Heart left ventricle (tissue), 16 donors: ENCODE results near the gene RASGRP1. TPM values are rescaled to one million over a fixed set of nuclear protein-coding genes. Genes with fewer than 3 reads are reported as not detected.

Source experiments
- ATAC-seq, 4 donors: fragments of 200-7000 bp; cut with Tn5 transposase; one replicate each; pipeline ENCODE4 v1.9.1; 2020 to 2022; ENCODE audit warnings: moderate library complexity in 4 of 4, mild to moderate bottlenecking in 3 of 4, moderate number of reproducible peaks in 1 of 4
- DNase-seq, 5 donors: peaks; one replicate each; pipeline ENCODE4 v3.0.0-alpha.2; 2020
- H3K27ac ChIP-seq, 12 donors: fragments of 200-600 bp; sonication (generic) in 4 of 12; one replicate each; pipeline versions ENCODE4 v1.5.0 to v1.8.0; 2016 to 2022; ENCODE audit warnings: mild to moderate bottlenecking in 2 of 12
- H3K27me3 ChIP-seq, 9 donors: fragments of 200-600 bp; sonication (generic) in 2 of 9; one replicate each; pipeline versions ENCODE4 v1.5.1 to v1.8.0; 2016 to 2022; ENCODE audit warnings: mild to moderate bottlenecking in 3 of 9
- H3K36me3 ChIP-seq, 9 donors: fragments of 200-600 bp; sonication (generic) in 2 of 9; one replicate each; pipeline versions ENCODE4 v1.5.0 to v1.8.0; 2018 to 2022; ENCODE audit warnings: mild to moderate bottlenecking in 2 of 9
- H3K4me1 ChIP-seq, 12 donors: fragments of 200-600 bp; sonication (generic) in 4 of 12; one replicate each; pipeline versions ENCODE4 v1.5.0 to v1.8.0; 2016 to 2022; ENCODE audit warnings: mild to moderate bottlenecking in 3 of 12
- H3K4me3 ChIP-seq, 12 donors: fragments of 200-600 bp; sonication (generic) in 4 of 12; one replicate each; pipeline versions ENCODE4 v1.5.0 to v1.8.0; 2017 to 2022; ENCODE audit warnings: mild to moderate bottlenecking in 9 of 12, moderate library complexity in 4 of 12
- H3K9me3 ChIP-seq, 12 donors: fragments of 200-600 bp; sonication (generic) in 4 of 12; one replicate each; pipeline versions ENCODE4 v1.5.0 to v1.8.0; 2016 to 2022; ENCODE audit warnings: mild to moderate bottlenecking in 1 of 12
- CTCF ChIP-seq, 12 donors: fragments of 200-600 bp; sonication (generic) in 4 of 12; IDR thresholded peaks; one replicate each; pipeline versions ENCODE4 v1.5.0 to v1.8.0; 2018 to 2022; ENCODE audit warnings: antibody characterized with exemption in 12 of 12, mild to moderate bottlenecking in 5 of 12
- POLR2A ChIP-seq, 2 donors: fragments of 450-650 bp; IDR thresholded peaks; one replicate each; pipeline ENCODE4 v1.6.1; 2017; ENCODE audit warnings: antibody characterized with exemption in 2 of 2, mild to moderate bottlenecking in 2 of 2, moderate library complexity in 2 of 2
- WGBS, 4 donors: extraction: QIAGEN DNeasy Blood & Tissue Kit in 2 of 4; methylation state at CpG; one replicate each; pipeline versions ENCODE4 v1.1.5 to v1.1.7; 2013 to 2018; 5-methylcytosine and 5-hydroxymethylcytosine counted together
- intact Hi-C, 10 donors: fragments of 100-400 bp; cut with DNase I; formaldehyde crosslinking; loops; one replicate each; pipeline versions ENCODE4 v1.11.1 to v1.14.2; 2022
- polyA plus RNA-seq, 2 donors: library from polyadenylated mRNA; stranded (reverse); fragments of 200-250 nt; gene quantifications; one replicate each; pipeline ENCODE4 v1.2.3, GENCODE V29; 2013
- total RNA-seq, 9 donors: library from RNA; depleted of rRNA in 2 of 9; stranded (reverse); fragments of >200 nt in 2 of 9; fragmentation: NEBNext Ultra II Directional in 3 of 9; extraction: Animal tissue kit (Norgen Biotek cat#: 25700) in 3 of 9; gene quantifications; one replicate each; pipeline versions ENCODE4 v1.1.0 to v1.2.4, GENCODE V29; 2016 to 2023
- donor health status: ischemic (EF 13 %, LVEDD 7.1; RV severe dilation, severe dysfunction).
- donor health status: healthy with polysubstance abuse.
- donor health status: DM: no; HTN: yes; CAD: no.
- donor health status: DM: no; HTN: no; CAD: no.
- donor health status: ischemic (EF 25% LVEDD 6.9; RV normal size, moderate dysfunction).
- donor health status: ischemic (EF 25% LVEDD 5.7; RV mildly dilated, moderate dysfunction).
- donor health status: healthy.
- donor health status: DM: yes; HTN: yes; CAD: no.
- donor health status: ischemic (EF 35%, LVEDD 5.7; RV mildly dilated, moderate dysfunction).
- donor health status: nonischemic (EF 11% LVEDD 7.7; RV severe dilation, severe dysfunction).
- donor health status: DM: yes; HTN: yes; CAD: no.
- donor health status: PGD.
- donor health status: ischemic (EF 29% LVEDD 5.4; RV normal size, mild dysfunction).
- donor health status: nonischemic (EF 23%, LVEDD 6.1; RV moderate dilation, normal function).

The RASGRP1 gene
- total and polyA plus RNA-seq, 11 donors, result 0.03 to 5.5 (median 0.54) TPM; not detected in 1

- no peak overlapping the region for H3K27ac ChIP-seq
- no peak for TF ChIP-seq CTCF (IDR thresholded peaks at IDR 0.05)
- no peak for TF ChIP-seq POLR2A (IDR thresholded peaks at IDR 0.05)
- H3K9me3 ChIP-seq, result no peaks in the 10 kb centered on the region
- no peak overlapping the region for H3K4me3 ChIP-seq
- no peaks in the 10 kb centered on the region for H3K27me3 ChIP-seq
- DNase-seq (no peak), ATAC-seq (no peak)
- peaks cover 0 to 22% (median 0%) of the 10 kb centered on the region in 9 donors for H3K36me3 ChIP-seq
- no peaks in the 10 kb centered on the region for H3K4me1 ChIP-seq
- WGBS, 4 donors, result 75 to 90% (median 86%) methylated on average over 1 of the region's 1 CpG
- intact Hi-C loops, result no loop called here
Observed at GRCh38 chr15:38496151-38496550, 68.5 kb downstream of the RASGRP1 start.

- no peak overlapping the region for H3K27ac ChIP-seq
- ATAC-seq (no peak), DNase-seq (no peak)
- intact Hi-C loops, result no loop called here
- WGBS, 4 donors, result 67 to 77% (median 72%) methylated on average over 3 of the region's 3 CpGs
- no peak overlapping the region for H3K4me3 ChIP-seq
- H3K4me1 ChIP-seq, result peaks cover 0 to 3% (median 0%) of the 10 kb centered on the region in 12 donors
- H3K9me3 ChIP-seq, result no peaks in the 10 kb centered on the region
- H3K36me3 ChIP-seq, result peaks cover 0 to 48% (median 22%) of the 10 kb centered on the region in 9 donors
- no peaks in the 10 kb centered on the region for H3K27me3 ChIP-seq
- TF ChIP-seq POLR2A (IDR thresholded peaks at IDR 0.05) (no peak), CTCF (IDR thresholded peaks at IDR 0.05) (no peak)
Observed at GRCh38 chr15:38490242-38490922, 74.2 kb downstream of the RASGRP1 start.

GRCh38 chr15:38487378-38487777 is 77.2 kb downstream of the RASGRP1 start:
- intact Hi-C loops, result loop anchor here in 1 of 10 donors (10.0 kb wide), 1 partner anchor 77 kb away; the partner anchor contains the start of gene RASGRP1

More at GRCh38 chr15:38487378-38487777, 77.2 kb downstream of the RASGRP1 start:
- Histone ChIP-seq H3K27me3 (no peaks in the 10 kb centered on the region), H3K4me1 (peaks cover 0 to 3% (median 0%) of the 10 kb centered on the region in 12 donors), H3K36me3 (peaks cover 0 to 55% (median 30%) of the 10 kb centered on the region in 9 donors), H3K27ac (no peak overlapping the region), H3K9me3 (no peaks in the 10 kb centered on the region), H3K4me3 (no peak overlapping the region)
- 95 to 100% (median 97%) methylated on average over 1 of the region's 1 CpG for WGBS, 4 donors
- DNase-seq, result no peak
- no peak for TF ChIP-seq CTCF (IDR thresholded peaks at IDR 0.05)
- no peak for TF ChIP-seq POLR2A (IDR thresholded peaks at IDR 0.05)
- ATAC-seq, result no peak
